ENCODE results near the gene TSPAN9.
A peak's percentile ranks its signal among the peaks of the same experiment; 100 is the strongest.

The TSPAN9 gene

GRCh38 chr12:3141339-3142321 is 64.5 kb downstream of the TSPAN9 start:
- no peak for DNase-seq (ENCODE audit: low spot score)

DNA sequence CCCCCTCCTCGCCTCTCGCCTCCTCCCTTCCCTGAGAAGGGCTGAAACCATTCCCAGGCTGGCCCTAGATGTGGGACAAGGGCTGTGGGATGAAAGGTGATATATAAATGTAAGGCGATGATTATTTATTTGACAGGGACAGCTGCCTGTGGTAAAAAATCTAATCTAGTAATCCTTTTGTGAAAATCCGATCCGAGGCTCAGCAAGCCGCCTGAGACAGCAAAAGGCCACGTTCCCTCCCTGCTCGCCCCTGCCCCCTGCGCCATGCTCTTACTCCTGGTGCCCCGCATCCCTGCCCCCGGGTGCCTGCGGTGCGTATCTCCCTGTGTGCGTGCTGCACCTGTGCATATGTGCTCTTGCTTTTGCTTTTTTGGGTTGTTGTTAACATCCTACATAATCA is 65.2 kb downstream of the TSPAN9 start:
- no peak for DNase-seq (ENCODE audit: low spot score)

GRCh38 chr12:3144495-3144894 is 67.3 kb downstream of the TSPAN9 start:
- DNase-seq (ENCODE audit: low spot score), result no peak

- no peak for DNase-seq (ENCODE audit: low spot score)
Measured at GRCh38 chr12:3145033-3145432, 67.9 kb downstream of the TSPAN9 start.

DNA sequence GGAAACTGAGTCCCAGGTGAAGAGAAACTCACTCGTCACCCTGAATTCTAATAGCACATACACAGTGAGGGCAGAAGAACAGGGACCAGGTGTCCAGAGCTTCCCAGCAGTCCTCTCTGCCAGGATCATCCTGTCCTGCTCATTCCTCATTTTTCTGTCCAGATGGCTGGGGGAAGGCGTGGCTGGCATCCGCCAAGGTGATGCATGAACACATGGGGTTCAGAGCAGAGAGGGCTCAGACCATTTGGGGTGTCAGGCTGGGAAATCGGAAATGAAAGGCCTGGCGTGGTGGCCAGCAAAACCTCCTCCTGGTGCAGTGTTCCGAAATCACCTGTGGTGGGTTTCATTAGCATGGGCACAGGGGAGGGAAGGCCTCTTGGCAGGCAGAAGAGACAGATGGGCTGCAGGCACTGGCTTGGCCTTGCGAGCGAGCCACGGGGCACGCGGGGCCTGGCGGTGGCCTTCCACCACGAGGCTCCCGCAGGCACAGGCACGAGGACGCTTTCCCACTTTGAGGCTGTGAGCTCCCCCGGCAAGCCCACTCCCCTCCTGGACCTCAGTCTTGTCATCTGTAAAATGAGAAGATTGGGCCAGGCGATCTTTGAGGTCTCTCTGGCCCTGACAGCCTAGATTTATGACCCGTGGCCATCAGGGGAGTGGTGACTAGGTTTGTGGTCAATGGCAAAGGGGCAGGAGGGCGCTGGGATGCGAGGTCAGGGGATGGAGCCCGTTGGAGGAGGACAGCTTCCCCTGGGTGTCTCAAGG is 68.5 kb downstream of the TSPAN9 start:
- no peak for DNase-seq (ENCODE audit: low spot score)

- DNase-seq (ENCODE audit: low spot score), result no peak
Measured at GRCh38 chr12:3147260-3147659, 70.1 kb downstream of the TSPAN9 start.

DNA sequence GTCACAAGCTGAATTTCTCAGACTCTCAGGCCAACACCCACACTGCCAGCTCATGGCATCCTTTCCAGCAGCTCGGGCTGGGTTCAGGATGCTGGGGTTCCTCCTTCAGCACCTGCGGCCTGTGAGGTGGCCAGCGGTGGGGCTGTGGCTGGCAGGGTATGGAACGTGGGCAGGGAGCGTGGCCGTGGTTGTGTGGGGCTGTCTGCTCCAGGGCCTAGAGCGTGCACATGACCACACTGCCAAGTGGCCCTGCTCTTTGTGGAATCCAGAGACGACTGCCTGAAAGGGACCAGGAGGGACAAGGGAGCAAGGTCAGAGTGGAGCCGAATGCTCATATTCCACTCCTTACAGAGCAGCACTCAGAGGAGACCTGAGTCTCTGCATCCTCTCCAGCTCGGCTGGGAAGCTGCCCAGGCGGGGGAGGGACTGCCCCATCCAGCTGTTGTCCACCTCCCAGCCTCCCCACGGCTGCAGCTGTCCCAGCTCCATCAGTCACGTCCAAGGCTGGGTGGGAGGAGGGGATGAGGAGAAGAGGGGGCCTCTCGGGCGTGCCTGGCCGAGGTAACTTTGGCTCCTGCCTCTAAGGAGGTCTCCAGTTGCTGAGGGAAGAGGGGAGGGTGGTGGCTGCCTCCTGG is 71.3 kb downstream of the TSPAN9 start:
- DNase-seq (ENCODE audit: low spot score), result no peak

DNA sequence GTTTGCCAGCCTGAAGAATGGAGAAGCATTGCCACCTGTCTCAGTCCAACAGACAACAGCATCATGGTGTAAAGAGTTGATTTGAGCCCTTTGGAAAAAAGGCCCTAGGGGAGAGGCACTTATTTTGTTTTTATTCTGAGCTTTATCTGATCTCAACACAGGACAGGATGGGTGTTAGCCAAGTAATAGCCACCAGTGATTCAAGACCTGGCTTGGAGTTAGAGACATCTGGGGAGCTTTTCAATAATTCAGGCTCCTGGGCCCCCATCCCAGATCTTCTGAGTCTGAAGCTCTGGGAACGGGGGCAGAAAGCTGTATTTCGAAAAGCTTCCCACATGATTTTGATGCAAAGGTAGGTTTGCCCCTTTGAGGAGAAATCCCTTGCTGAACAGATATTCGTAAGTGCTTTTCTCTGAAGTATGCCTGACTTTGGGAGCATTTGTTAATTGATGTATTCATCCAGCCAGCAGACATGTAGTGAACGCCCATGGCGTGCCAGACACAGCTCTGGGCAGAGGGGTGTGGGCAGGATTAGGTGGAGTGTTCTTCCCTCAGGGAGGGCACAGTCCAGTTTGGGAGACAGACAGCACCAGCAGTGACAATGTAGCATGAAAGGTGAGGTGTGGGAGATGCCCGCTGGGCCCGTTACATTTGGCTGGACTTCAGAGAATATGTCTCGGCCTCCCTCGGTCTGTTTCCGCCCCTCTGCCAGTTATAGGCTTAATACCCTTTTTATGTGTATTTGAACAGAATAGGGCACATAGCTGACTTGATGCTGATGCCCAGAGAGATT is 72.5 kb downstream of the TSPAN9 start:
- DNase-seq (ENCODE audit: low spot score), result no peak

DNA sequence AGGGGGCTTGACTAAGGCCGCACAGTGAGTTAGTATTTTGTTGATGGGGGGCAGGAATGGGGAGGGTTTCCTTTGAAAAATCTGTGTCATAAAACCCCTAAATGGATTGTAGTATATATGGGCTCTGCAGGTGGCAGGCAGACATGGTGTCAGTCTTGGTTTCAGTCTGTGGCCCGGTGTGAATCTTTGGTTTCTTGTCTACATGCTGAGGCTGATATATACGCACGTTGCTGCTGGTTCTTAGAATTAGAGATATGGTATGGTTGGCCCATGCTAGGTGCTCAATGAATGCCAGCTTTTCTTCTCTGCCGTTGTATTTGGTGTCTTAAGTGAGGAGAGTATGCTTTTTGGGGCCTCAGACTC is 73.1 kb downstream of the TSPAN9 start:
- no peak for DNase-seq (ENCODE audit: low spot score)

DNA sequence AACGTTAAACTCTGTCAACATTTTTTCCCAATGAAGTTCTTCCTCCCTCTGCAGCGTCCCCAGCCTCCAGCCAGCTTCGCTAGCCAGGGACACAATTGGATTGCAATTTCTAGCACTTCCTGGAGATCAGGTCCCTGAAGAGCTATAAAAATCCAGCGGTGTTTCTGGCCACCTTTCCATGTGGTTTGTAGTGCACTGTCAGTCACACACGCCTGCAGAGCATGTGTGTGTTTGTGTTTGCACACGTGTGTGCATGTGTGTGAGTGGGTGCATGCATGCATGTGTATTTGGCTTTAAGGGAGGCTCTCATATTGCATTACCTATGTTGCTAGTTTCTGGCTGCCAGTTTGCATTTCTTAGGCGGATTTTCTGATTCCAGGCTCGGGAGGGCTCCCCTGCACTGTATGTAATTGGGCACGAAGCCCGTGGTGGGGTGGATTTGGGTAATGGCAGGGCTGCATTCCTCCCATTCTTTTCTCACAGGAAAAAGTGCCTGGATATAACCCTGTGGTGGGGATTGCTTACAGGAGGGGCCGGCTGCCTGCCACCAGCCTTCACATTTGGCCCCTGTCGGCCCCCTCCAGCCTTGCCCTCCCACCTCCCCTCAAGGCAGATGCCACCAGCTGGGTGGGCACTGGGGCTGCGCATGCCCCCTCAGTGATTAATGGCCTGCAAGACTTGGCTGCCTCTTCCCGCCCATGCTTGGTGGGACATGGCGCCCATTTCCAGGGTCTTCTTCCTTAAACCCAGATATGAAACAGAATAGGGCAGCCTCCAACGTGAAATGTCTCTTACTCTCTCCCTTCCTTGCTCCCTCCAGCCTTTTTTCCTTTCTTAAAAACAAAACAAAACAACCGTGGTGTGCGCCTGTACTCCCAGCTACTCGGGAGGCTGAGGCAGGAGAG is 74.0 kb downstream of the TSPAN9 start:
- DNase-seq (ENCODE audit: low spot score), result peak; percentile 18

- no peak for DNase-seq (ENCODE audit: low spot score)
Measured at GRCh38 chr12:3152011-3152511, 74.9 kb downstream of the TSPAN9 start.

- no peak for DNase-seq (ENCODE audit: low spot score)
Measured at GRCh38 chr12:3152892-3153291, 75.7 kb downstream of the TSPAN9 start.

DNA sequence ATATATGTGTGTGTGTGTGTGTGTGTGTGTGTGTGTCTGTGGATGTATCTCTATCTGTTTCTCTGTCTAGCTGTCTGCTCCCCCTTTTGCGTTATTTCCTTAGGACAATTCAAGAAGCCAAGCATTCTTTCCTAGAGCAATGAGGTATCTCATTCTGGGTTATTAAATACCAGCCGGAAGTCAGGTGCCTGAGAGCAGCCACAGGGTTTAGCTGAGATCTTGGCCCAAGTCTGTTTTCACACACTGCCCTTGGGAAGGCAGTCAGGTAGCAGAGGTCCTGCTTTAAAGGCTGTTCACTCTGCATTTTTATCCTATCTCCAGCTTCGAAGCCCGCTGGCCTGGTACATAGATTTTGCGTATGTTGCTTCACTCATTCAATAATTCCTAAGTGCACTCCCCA is 76.8 kb downstream of the TSPAN9 start:
- DNase-seq (ENCODE audit: low spot score), result no peak

DNA sequence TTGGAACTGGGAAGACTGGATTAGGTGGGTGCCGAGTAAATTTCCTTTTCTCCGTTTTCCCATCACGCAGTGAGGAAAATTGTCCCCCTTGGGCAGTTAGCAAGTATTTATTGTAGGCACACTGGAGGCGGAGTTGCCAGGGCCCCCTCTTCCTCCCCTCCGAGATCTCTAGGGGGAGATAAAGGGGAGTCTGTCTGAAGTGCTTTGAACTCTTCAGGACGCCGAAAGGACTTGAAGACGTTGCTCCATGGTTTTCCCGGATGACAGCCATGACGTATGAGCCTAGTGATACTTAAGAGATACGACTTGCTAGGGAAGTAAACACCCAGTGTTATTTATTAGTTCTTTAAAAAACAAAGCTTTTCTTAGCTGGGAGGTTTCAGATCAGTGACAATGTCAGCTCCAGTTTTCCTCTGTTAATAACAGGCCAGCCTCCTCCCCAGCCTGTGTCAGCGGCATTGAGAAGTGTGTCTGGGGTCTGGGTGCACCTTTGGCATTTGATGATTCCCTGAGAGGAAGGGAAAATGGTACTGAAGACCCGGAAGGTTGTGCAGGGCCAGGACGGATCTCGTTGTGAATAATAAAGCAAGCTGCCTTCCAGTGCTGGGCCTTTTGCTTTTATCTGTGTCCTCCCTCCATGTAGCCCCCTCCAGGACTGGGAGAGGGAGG is 78.7 kb downstream of the TSPAN9 start:
- no peak for DNase-seq (ENCODE audit: low spot score)

DNA sequence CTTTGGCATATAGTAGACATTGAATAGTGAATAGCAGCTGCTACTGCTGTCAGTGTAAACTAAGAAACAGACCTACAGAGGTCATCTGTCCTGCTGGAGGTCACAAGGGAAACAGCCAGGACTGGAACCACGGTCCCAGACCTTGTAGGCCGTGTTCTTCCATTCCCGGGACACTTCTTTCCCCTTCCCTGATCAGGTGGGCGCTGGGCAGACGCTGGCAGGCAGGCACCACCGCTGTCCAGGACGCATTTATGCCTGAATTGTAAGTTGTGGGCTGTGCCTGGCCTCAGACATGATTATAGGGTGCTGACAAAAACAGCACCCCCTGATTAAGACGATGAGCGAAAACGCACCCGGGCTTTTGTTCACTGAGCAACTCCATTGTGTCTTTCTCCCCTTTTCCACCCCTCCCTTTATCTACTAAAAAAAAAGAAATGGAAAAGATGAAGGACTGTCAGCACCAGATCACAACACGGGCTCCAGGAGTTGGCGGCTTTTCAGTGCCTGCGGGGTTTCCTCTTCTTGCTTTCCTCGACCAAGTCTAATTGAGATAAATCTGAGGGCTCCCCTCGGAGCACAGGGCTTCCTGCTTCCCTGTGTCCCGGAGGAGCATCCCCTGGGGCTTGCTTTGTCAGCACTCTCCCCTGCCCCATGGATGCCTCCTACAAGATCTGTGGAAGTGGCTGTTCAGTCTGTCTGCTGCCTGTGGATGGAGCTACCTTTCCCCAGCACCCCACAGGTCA is 80.6 kb downstream of the TSPAN9 start:
- no peak for DNase-seq (ENCODE audit: low spot score)

DNA sequence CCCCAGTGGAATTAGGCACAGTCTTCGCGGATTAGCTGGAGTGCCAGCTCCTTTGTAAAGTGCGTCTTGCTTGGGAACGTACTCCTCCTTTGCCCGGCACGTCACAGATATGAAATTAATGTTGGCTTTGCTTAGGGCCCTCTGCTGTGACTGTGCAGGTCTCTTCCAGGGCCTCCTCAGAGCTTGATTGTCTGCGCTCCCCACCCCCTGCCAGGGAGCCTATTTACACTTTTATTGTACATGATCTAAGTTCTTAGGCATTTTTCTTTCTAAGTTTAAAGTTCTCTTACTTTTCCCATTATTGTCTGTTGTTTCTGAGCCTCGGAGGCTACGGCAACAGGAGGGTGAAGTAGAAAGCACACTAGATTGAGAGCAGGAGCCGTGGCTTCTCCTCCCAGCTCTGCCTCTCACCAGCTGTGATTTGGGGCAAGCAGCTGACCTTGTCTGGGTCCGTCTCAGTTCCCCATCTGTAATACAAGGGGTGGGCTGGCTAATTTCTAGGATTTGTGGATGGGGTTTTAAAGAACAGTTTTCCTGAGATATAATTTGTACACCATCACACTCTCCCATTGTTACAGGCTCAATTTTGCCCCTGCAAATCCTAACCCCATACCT is 81.8 kb downstream of the TSPAN9 start:
- DNase-seq (ENCODE audit: low spot score), result peak; percentile 30

- no peak for DNase-seq (ENCODE audit: low spot score)
Measured at GRCh38 chr12:3160081-3160480, 82.9 kb downstream of the TSPAN9 start.

DNA sequence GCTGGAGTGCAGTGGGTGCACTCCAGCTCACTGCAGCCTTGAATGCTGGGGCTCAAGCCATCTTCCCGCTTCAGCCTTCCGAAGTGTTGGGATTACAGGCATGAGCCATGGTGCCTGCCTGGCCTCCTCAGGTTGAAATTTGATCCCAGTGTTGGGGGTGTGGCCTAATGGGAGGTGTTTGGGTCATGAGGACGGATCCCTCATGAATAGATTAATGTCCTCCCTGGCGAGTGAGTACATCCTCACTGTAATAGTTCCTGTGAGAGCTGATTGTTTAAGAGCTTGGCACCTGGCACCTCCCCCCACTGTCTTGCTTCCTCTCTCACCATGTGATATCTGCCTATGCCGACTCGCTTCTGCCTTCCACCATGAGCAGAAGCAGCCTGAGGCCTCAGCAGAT is 84.7 kb downstream of the TSPAN9 start:
- no peak for DNase-seq (ENCODE audit: low spot score)

Data from AG08395 (cell line).